HL-60 (cell line): ENCODE data around the gene ERLEC1.

Source experiments
- DNase-seq, 2 experiments: peaks; one replicate each; pipeline ENCODE4 v3.0.0-alpha.2; 2010 to 2020; ENCODE audit warnings: low read depth in 1 of 2, low spot score in 1 of 2
- H3K27ac ChIP-seq: fragments of 250-450 bp; sonication (Bioruptor Pico); replicated peaks from 2 replicates; pipeline ENCODE4 v1.5.1; 2020; ENCODE audit warnings: mild to moderate bottlenecking, moderate library complexity
- H3K27me3 ChIP-seq: fragments of 250-450 bp; sonication (Bioruptor Pico); 2 replicates; pipeline ENCODE4 v1.5.1; 2021; ENCODE audit warnings: mild to moderate bottlenecking, moderate library complexity; ENCODE audit not compliant: insufficient read depth, poor library complexity, severe bottlenecking
- H3K4me3 ChIP-seq: replicated peaks from 2 replicates; pipeline ENCODE4 v1.5.1; 2011; ENCODE audit warnings: mild to moderate bottlenecking, control low read depth, low read length; ENCODE audit not compliant: insufficient read depth
- CTCF ChIP-seq: IDR thresholded peaks from one replicate; pipeline ENCODE4 v1.5.1; 2011; ENCODE audit warnings: low read length, control low read depth, inconsistent platforms; ENCODE audit not compliant: insufficient read depth
- GABPA ChIP-seq: IDR thresholded peaks from 2 replicates; pipeline ENCODE4 v1.6.1; 2012; ENCODE audit warnings: low read depth
- POLR2AphosphoS5 ChIP-seq: IDR thresholded peaks from 2 replicates; pipeline ENCODE4 v1.6.1; 2012; ENCODE audit warnings: low read depth
- REST ChIP-seq: IDR thresholded peaks from 2 replicates; pipeline ENCODE4 v1.6.1; 2012; ENCODE audit warnings: low read depth; ENCODE audit not compliant: insufficient replicate concordance
- SPI1 ChIP-seq: IDR thresholded peaks from 2 replicates; pipeline ENCODE4 v1.6.1; 2012; ENCODE audit warnings: low read depth, mild to moderate bottlenecking, borderline replicate concordance

ERLEC1 gene

GRCh38 chr2:53813151-53813550, 26.3 kb downstream of the ERLEC1 start:
- DNase-seq = peak in 1 of 2 experiments; percentile 32
- Histone ChIP-seq H3K27ac (no peak overlapping the region), H3K4me3 (no peak overlapping the region), H3K27me3 (no peaks in the 10 kb centered on the region)
- TF ChIP-seq GABPA = no peak
- no peak for TF ChIP-seq SPI1
- TF ChIP-seq REST = no peak
- no peak for TF ChIP-seq CTCF
- no peak for TF ChIP-seq POLR2AphosphoS5

- no peak for TF ChIP-seq POLR2AphosphoS5
- TF ChIP-seq CTCF = no peak
- TF ChIP-seq GABPA = no peak
- TF ChIP-seq SPI1 = no peak
- TF ChIP-seq REST = no peak
- no peak overlapping the region for H3K27ac ChIP-seq
- no peak for DNase-seq
- H3K27me3 ChIP-seq = no peaks in the 10 kb centered on the region
- H3K4me3 ChIP-seq = no peak overlapping the region
These were observed 32.1 kb downstream of the ERLEC1 start for GRCh38 chr2:53818854-53819435.

- no peak for TF ChIP-seq SPI1
- no peak for TF ChIP-seq POLR2AphosphoS5
- TF ChIP-seq GABPA = no peak
- TF ChIP-seq REST = no peak
- no peak for TF ChIP-seq CTCF
- H3K4me3 ChIP-seq = no peak overlapping the region
- H3K27ac ChIP-seq = no peak overlapping the region
- no peak for DNase-seq
- H3K27me3 ChIP-seq = no peaks in the 10 kb centered on the region
These were observed 32.8 kb downstream of the ERLEC1 start for GRCh38 chr2:53819634-53820033.
